ENCODE results near the gene PPP3CA.

DNA sequence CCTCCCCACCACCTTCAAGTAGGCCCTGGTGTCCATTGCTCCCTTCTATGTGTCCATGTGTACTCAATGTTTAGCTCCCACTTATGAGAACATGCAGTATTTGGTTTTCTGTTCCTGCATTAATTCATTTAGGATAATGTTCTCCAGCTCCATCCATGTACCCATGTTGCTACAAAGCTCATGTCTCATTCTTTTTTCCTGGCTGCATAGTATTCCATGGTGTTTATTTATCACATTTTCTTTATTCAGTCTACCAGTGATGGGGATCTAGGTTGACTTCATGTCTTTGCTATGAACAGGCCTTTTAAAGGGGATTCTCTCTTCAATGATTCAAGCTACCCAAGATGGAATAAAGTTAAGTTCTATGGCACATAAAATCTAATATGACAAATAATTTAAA is 119.6 kb downstream of the PPP3CA start:
- no peak for TF ChIP-seq RAD21 (IDR thresholded peaks at IDR 0.05; ENCODE audit: low read depth)
- TF ChIP-seq, protein P1, sequence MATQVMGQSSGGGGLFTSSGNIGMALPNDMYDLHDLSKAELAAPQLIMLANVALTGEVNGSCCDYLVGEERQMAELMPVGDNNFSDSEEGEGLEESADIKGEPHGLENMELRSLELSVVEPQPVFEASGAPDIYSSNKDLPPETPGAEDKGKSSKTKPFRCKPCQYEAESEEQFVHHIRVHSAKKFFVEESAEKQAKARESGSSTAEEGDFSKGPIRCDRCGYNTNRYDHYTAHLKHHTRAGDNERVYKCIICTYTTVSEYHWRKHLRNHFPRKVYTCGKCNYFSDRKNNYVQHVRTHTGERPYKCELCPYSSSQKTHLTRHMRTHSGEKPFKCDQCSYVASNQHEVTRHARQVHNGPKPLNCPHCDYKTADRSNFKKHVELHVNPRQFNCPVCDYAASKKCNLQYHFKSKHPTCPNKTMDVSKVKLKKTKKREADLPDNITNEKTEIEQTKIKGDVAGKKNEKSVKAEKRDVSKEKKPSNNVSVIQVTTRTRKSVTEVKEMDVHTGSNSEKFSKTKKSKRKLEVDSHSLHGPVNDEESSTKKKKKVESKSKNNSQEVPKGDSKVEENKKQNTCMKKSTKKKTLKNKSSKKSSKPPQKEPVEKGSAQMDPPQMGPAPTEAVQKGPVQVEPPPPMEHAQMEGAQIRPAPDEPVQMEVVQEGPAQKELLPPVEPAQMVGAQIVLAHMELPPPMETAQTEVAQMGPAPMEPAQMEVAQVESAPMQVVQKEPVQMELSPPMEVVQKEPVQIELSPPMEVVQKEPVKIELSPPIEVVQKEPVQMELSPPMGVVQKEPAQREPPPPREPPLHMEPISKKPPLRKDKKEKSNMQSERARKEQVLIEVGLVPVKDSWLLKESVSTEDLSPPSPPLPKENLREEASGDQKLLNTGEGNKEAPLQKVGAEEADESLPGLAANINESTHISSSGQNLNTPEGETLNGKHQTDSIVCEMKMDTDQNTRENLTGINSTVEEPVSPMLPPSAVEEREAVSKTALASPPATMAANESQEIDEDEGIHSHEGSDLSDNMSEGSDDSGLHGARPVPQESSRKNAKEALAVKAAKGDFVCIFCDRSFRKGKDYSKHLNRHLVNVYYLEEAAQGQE (IDR thresholded peaks at IDR 0.05; ENCODE audit: low read depth): no peak

All from HCT116 (cell line).